HUES64 (cell line): ENCODE data around the gene PCDH8.

ENCODE experiments used
- H3K27ac ChIP-seq: 2 replicates; pipeline ENCODE4 v1.7.0; 2013; ENCODE audit warnings: low read depth, low read length, inconsistent platforms
- H3K27me3 ChIP-seq: 2 replicates; pipeline ENCODE4 v1.6.1; 2013; ENCODE audit warnings: mild to moderate bottlenecking, low read length; ENCODE audit not compliant: insufficient read depth
- H3K36me3 ChIP-seq: 2 replicates; pipeline ENCODE4 v1.6.1; 2013; ENCODE audit warnings: mild to moderate bottlenecking, low read length; ENCODE audit not compliant: insufficient read depth
- H3K4me1 ChIP-seq: 2 replicates; pipeline ENCODE4 v1.6.1; 2013; ENCODE audit warnings: mild to moderate bottlenecking, low read length, moderate library complexity; ENCODE audit not compliant: insufficient read depth
- H3K4me3 ChIP-seq: 2 replicates; pipeline ENCODE4 v1.5.1; 2013; ENCODE audit warnings: mild to moderate bottlenecking, low read length, moderate library complexity
- H3K9ac ChIP-seq: 2 replicates; pipeline ENCODE4 v1.6.1; 2013; ENCODE audit warnings: mild to moderate bottlenecking, low read depth, low read length
- H3K9me3 ChIP-seq: 2 replicates; pipeline ENCODE4 v1.6.1; 2013; ENCODE audit warnings: low read depth, low read length; ENCODE audit not compliant: insufficient read depth
- WGBS: fragments of 150-250, 120-280 bp; methylation state at CpG from one replicate; pipeline ENCODE4 v1.1.7; 2013; ENCODE audit warnings: missing lambda C conversion rate; 5-methylcytosine and 5-hydroxymethylcytosine counted together

Gene PCDH8

GRCh38 chr13:52878831-52879230, 30.4 kb upstream of the PCDH8 start:
- peaks cover 46% of the 10 kb centered on the region for H3K4me1 ChIP-seq
- peaks cover 51% of the 10 kb centered on the region for H3K27me3 ChIP-seq
- no peak overlapping the region for H3K4me3 ChIP-seq
- H3K36me3 ChIP-seq = no peaks in the 10 kb centered on the region
- 94% methylated on average over 3 of the region's 3 CpGs for WGBS
- no peak overlapping the region for H3K27ac ChIP-seq
- H3K9ac ChIP-seq = no peak overlapping the region
- peaks cover 11% of the 10 kb centered on the region; the same call in 1 of the 2 replicates for H3K9me3 ChIP-seq

- H3K27me3 ChIP-seq = peaks cover 19% of the 10 kb centered on the region
- H3K4me1 ChIP-seq = no peaks in the 10 kb centered on the region
- no peaks in the 10 kb centered on the region for H3K36me3 ChIP-seq
- H3K4me3 ChIP-seq = no peak overlapping the region
- peaks cover 9% of the 10 kb centered on the region; the same call in 1 of the 2 replicates for H3K9me3 ChIP-seq
- WGBS = 89% methylated on average over 3 of the region's 3 CpGs
- no peak overlapping the region for H3K9ac ChIP-seq
- no peak overlapping the region for H3K27ac ChIP-seq
Measured at GRCh38 chr13:52870143-52870542, 21.7 kb upstream of the PCDH8 start.

- H3K4me1 ChIP-seq = no peaks in the 10 kb centered on the region
- H3K4me3 ChIP-seq = no peak overlapping the region
- peaks cover 19% of the 10 kb centered on the region for H3K27me3 ChIP-seq
- H3K36me3 ChIP-seq = no peaks in the 10 kb centered on the region
- H3K9ac ChIP-seq = no peak overlapping the region
- 89% methylated on average over 4 of the region's 4 CpGs for WGBS
- peaks cover 5% of the 10 kb centered on the region; the same call in 1 of the 2 replicates for H3K9me3 ChIP-seq
- H3K27ac ChIP-seq = no peak overlapping the region
Measured at GRCh38 chr13:52869621-52870020, 21.2 kb upstream of the PCDH8 start.

GRCh38 chr13:52869050-52869449, 20.6 kb upstream of the PCDH8 start:
- H3K4me3 ChIP-seq = no peak overlapping the region
- H3K27me3 ChIP-seq = peaks cover 19% of the 10 kb centered on the region
- H3K9me3 ChIP-seq = no peaks in the 10 kb centered on the region; the same call in 1 of the 2 replicates
- WGBS = 96% methylated on average over 4 of the region's 4 CpGs
- no peak overlapping the region for H3K27ac ChIP-seq
- H3K36me3 ChIP-seq = no peaks in the 10 kb centered on the region
- H3K4me1 ChIP-seq = no peaks in the 10 kb centered on the region
- H3K9ac ChIP-seq = no peak overlapping the region

GRCh38 chr13:52868190-52868589, 19.8 kb upstream of the PCDH8 start:
- Histone ChIP-seq H3K36me3 (no peaks in the 10 kb centered on the region), H3K9me3 (no peaks in the 10 kb centered on the region), H3K9ac (no peak overlapping the region), H3K27me3 (peaks cover 19% of the 10 kb centered on the region), H3K27ac (no peak overlapping the region), H3K4me3 (no peak overlapping the region), H3K4me1 (no peaks in the 10 kb centered on the region)
- WGBS = 80% methylated on average over 4 of the region's 4 CpGs

- WGBS = 83% methylated on average over 1 of the region's 1 CpG
- H3K27ac ChIP-seq = no peak overlapping the region
- H3K4me3 ChIP-seq = no peak overlapping the region
- no peaks in the 10 kb centered on the region for H3K4me1 ChIP-seq
- peaks cover 14% of the 10 kb centered on the region for H3K27me3 ChIP-seq
- H3K9ac ChIP-seq = no peak overlapping the region
- H3K36me3 ChIP-seq = no peaks in the 10 kb centered on the region
- H3K9me3 ChIP-seq = no peaks in the 10 kb centered on the region
Measured at GRCh38 chr13:52864941-52865340, 16.5 kb upstream of the PCDH8 start.

- Histone ChIP-seq H3K27ac (no peak overlapping the region), H3K27me3 (peaks cover 8% of the 10 kb centered on the region), H3K9me3 (no peaks in the 10 kb centered on the region), H3K9ac (no peak overlapping the region), H3K4me1 (no peaks in the 10 kb centered on the region), H3K4me3 (no peak overlapping the region), H3K36me3 (no peaks in the 10 kb centered on the region)
- 56% methylated on average over 3 of the region's 3 CpGs for WGBS
Measured at GRCh38 chr13:52862358-52863206, 14.1 kb upstream of the PCDH8 start.

GRCh38 chr13:52852444-52852843, 4.0 kb upstream of the PCDH8 start:
- WGBS = 87% methylated on average over 2 of the region's 2 CpGs

GRCh38 chr13:52851137-52851962, 2.9 kb upstream of the PCDH8 start:
- H3K9me3 ChIP-seq = no peaks in the 10 kb centered on the region
- H3K4me1 ChIP-seq = peaks cover 26% of the 10 kb centered on the region
- WGBS = under 1% methylated on average over 59 of the region's 60 CpGs
- no peaks in the 10 kb centered on the region for H3K36me3 ChIP-seq
- H3K4me3 ChIP-seq = peak overlapping the region; percentile 74
- H3K27me3 ChIP-seq = peaks cover 76% of the 10 kb centered on the region
- peak overlapping the region; percentile 74 for H3K9ac ChIP-seq
- H3K27ac ChIP-seq = peak overlapping the region; percentile 99

More at GRCh38 chr13:52852444-52852843, 4.0 kb upstream of the PCDH8 start:
- Histone ChIP-seq H3K9ac (no peak overlapping the region), H3K27ac (peak overlapping the region; percentile 99; the same call in 1 of the 2 replicates), H3K4me1 (peaks cover 26% of the 10 kb centered on the region), H3K36me3 (no peaks in the 10 kb centered on the region), H3K27me3 (peaks cover 70% of the 10 kb centered on the region), H3K9me3 (no peaks in the 10 kb centered on the region), H3K4me3 (peak overlapping the region; percentile 74; the same call in 1 of the 2 replicates)

GRCh38 chr13:52850396-52851136, 2.1 kb upstream of the PCDH8 start:
- H3K9ac ChIP-seq = peak overlapping the region; percentile 74

More at GRCh38 chr13:52850396-52851136, 2.1 kb upstream of the PCDH8 start:
- H3K36me3 ChIP-seq = no peaks in the 10 kb centered on the region
- no peaks in the 10 kb centered on the region for H3K9me3 ChIP-seq
- H3K27me3 ChIP-seq = peaks cover 77% of the 10 kb centered on the region
- H3K4me1 ChIP-seq = peaks cover 26% of the 10 kb centered on the region
- WGBS = under 1% methylated on average over 47 of the region's 47 CpGs
- peak overlapping the region; percentile 74 for H3K4me3 ChIP-seq
- H3K27ac ChIP-seq = peak overlapping the region; percentile 99
